ENCODE results near the gene ADGRB3. TPM values are rescaled to one million over a fixed set of nuclear protein-coding genes. Genes with fewer than 3 reads are reported as not detected.
"Not testable (repeated sequence)": the region's sequence is repeated elsewhere in the genome, so short reads cannot be mapped to it uniquely, and the experiment has no call there.

Gene ADGRB3
- total and polyA plus RNA-seq, 10 donors, result 0.09 to 4.1 (median 1.1) TPM

DNA sequence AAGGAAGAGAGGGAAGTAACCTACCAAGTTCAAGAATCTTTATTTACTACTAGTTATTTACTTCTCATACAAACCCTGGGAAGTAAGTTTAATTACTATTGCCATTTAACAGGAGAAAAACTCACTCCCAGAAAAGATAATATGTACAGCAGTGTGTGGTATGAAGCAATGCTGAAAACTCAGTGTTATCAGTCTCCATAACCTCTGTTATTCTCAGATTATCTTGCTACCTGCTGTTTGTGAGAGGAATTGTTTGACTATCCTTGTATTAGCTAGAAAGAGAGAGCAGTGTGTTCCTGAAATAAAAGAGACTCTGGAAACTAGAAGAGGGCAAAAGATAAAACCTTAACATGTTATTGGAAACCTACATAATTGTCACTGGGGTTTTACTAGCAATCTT, 38.2 kb downstream of the ADGRB3 start:
- Histone ChIP-seq H3K27ac (no peak overlapping the region), H3K9me3 (no peaks in the 10 kb centered on the region), H3K4me3 (no peak overlapping the region), H3K36me3 (no peaks in the 10 kb centered on the region), H3K27me3 (replicated peaks in 1 of 7) (no peaks in the 10 kb centered on the region), H3K4me1 (no peaks in the 10 kb centered on the region)
- TF ChIP-seq POLR2A (IDR thresholded peaks at IDR 0.05) (no peak), POLR2AphosphoS5 (IDR thresholded peaks at IDR 0.05) (no peak)
- TF ChIP-seq, protein P1, sequence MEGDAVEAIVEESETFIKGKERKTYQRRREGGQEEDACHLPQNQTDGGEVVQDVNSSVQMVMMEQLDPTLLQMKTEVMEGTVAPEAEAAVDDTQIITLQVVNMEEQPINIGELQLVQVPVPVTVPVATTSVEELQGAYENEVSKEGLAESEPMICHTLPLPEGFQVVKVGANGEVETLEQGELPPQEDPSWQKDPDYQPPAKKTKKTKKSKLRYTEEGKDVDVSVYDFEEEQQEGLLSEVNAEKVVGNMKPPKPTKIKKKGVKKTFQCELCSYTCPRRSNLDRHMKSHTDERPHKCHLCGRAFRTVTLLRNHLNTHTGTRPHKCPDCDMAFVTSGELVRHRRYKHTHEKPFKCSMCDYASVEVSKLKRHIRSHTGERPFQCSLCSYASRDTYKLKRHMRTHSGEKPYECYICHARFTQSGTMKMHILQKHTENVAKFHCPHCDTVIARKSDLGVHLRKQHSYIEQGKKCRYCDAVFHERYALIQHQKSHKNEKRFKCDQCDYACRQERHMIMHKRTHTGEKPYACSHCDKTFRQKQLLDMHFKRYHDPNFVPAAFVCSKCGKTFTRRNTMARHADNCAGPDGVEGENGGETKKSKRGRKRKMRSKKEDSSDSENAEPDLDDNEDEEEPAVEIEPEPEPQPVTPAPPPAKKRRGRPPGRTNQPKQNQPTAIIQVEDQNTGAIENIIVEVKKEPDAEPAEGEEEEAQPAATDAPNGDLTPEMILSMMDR (IDR thresholded peaks at IDR 0.05 in 8 of 11, conservative IDR thresholded peaks at IDR 0.05 in 3 of 11), result no peak
- intact Hi-C loops (cut with DNase I; ENCODE audit: low total_unique reads), result no loop called here
- DNase-seq, result no peak

- H3K27ac ChIP-seq, result no peak overlapping the region
- H3K9me3 ChIP-seq, result no peaks in the 10 kb centered on the region
- no peaks in the 10 kb centered on the region for H3K36me3 ChIP-seq
- no peak overlapping the region for H3K4me3 ChIP-seq
- intact Hi-C loops (cut with DNase I; ENCODE audit: low total_unique reads), result no loop called here
- no peak for TF ChIP-seq POLR2A (IDR thresholded peaks at IDR 0.05)
- no peak for TF ChIP-seq POLR2AphosphoS5 (IDR thresholded peaks at IDR 0.05)
- TF ChIP-seq, protein P1 (IDR thresholded peaks at IDR 0.05 in 8 of 11, conservative IDR thresholded peaks at IDR 0.05 in 3 of 11), result no peak
- DNase-seq, result no peak
- no peaks in the 10 kb centered on the region for H3K4me1 ChIP-seq
- 47 to 65% (median 63%) methylated on average over 4 of the region's 4 CpGs for WGBS, 5 donors
- no peaks in the 10 kb centered on the region for H3K27me3 ChIP-seq (replicated peaks in 1 of 7)
These were observed 40.5 kb downstream of the ADGRB3 start for GRCh38 chr6:68675548-68675947.

- H3K27ac ChIP-seq; H3K36me3 ChIP-seq; H3K27me3 ChIP-seq (replicated peaks in 1 of 7); intact Hi-C loops (cut with DNase I; ENCODE audit: low total_unique reads); H3K9me3 ChIP-seq; H3K4me1 ChIP-seq; H3K4me3 ChIP-seq; DNase-seq: not testable (repeated sequence)
- WGBS, 5 donors, result 89 to 94% (median 90%) methylated on average over 16 of the region's 16 CpGs
These were observed 41.0 kb downstream of the ADGRB3 start for GRCh38 chr6:68676094-68676493.

DNA sequence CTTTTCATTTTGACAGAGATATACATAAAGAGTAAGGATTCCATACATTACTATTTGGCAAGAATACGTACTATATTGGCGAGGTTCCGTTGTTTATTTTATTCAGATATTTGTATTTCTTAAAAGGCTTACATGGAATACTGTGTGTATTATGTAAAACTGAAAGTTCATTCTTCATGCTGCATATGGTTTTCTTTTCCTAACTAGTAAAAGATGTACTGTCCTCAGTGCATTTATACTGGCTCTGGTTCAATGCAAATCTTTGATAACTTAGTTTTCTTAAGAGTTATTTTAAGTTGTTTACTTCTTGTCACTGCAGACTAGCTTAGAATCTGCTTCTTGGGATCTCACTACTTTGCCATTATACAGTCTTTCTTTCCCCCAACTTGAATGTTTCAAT, 42.0 kb downstream of the ADGRB3 start:
- 75 to 91% (median 82%) methylated on average over 3 of the region's 3 CpGs for WGBS, 5 donors
- intact Hi-C loops (cut with DNase I; ENCODE audit: low total_unique reads), result no loop called here
- Histone ChIP-seq H3K36me3 (no peaks in the 10 kb centered on the region), H3K4me3 (no peak overlapping the region), H3K9me3 (no peaks in the 10 kb centered on the region), H3K27ac (no peak overlapping the region), H3K27me3 (replicated peaks in 1 of 7) (no peaks in the 10 kb centered on the region), H3K4me1 (no peaks in the 10 kb centered on the region)
- TF ChIP-seq, protein P1 (IDR thresholded peaks at IDR 0.05 in 8 of 11, conservative IDR thresholded peaks at IDR 0.05 in 3 of 11), result no peak
- TF ChIP-seq POLR2AphosphoS5 (IDR thresholded peaks at IDR 0.05) (no peak), POLR2A (IDR thresholded peaks at IDR 0.05) (no peak)
- no peak for DNase-seq

- intact Hi-C loops (cut with DNase I; ENCODE audit: low total_unique reads), result no loop called here
- TF ChIP-seq, protein P1 (IDR thresholded peaks at IDR 0.05 in 8 of 11, conservative IDR thresholded peaks at IDR 0.05 in 3 of 11), result no peak
- TF ChIP-seq POLR2A (IDR thresholded peaks at IDR 0.05) (no peak), POLR2AphosphoS5 (IDR thresholded peaks at IDR 0.05) (no peak)
- WGBS, 5 donors, result 56 to 66% (median 62%) methylated on average over 2 of the region's 2 CpGs
- no peaks in the 10 kb centered on the region for H3K27me3 ChIP-seq (replicated peaks in 1 of 7)
- H3K4me3 ChIP-seq, result no peak overlapping the region
- no peak for DNase-seq
- H3K27ac ChIP-seq, result no peak overlapping the region
- H3K36me3 ChIP-seq, result no peaks in the 10 kb centered on the region
- H3K9me3 ChIP-seq, result no peaks in the 10 kb centered on the region
- no peaks in the 10 kb centered on the region for H3K4me1 ChIP-seq
These were observed 44.3 kb downstream of the ADGRB3 start for GRCh38 chr6:68679399-68679798.

All from spleen (tissue), 11 donors.